IMR-90 (cell line): ENCODE results near the gene ATRAID. TPM values are rescaled to one million over a fixed set of nuclear protein-coding genes. Genes with fewer than 3 reads are reported as not detected.

ENCODE experiments used
- ATAC-seq: fragments of 200-7000 bp; cut with Tn5 transposase; 2 replicates; pipeline ENCODE4 v1.9.1; 2020; ENCODE audit warnings: low read depth, mild to moderate bottlenecking, moderate library complexity
- BruUV-seq: library from RNA; stranded (reverse); fragments of 400-500 nt; replicated peaks from 2 replicates; lab custom pipeline; 2021; lab: Mats Ljungman, UMichigan
- CTCF ChIA-PET: fragments of 300-600 bp; formaldehyde crosslinking; extraction: SDS; loops from one replicate; lab custom pipeline; 2021; ENCODE audit warnings: antibody characterized with exemption; lab: Yijun Ruan, JAX
- POLR2A ChIA-PET: fragments of 300-600 bp; sonication (Branson Sonifier 250); formaldehyde crosslinking; loops from one replicate; lab custom pipeline; 2022; ENCODE audit warnings: antibody characterized with exemption; ENCODE audit not compliant: unreplicated experiment; lab: Charles Lee
- DNase-seq: peaks from one replicate; pipeline ENCODE4 v3.0.0; 2013
- H2AFZ ChIP-seq: replicated peaks from 2 replicates; pipeline ENCODE3; 2013; ENCODE audit warnings: low read length, mild to moderate bottlenecking; ENCODE audit not compliant: poor library complexity
- H2AK5ac ChIP-seq: 2 replicates; pipeline ENCODE4 v1.6.1; 2013; ENCODE audit warnings: low read depth, low read length, inconsistent platforms
- H2AK9ac ChIP-seq: replicated peaks from 2 replicates; pipeline ENCODE3; 2013; ENCODE audit warnings: mild to moderate bottlenecking, low read depth, low read length, moderate library complexity; ENCODE audit not compliant: poor library complexity
- H2BK120ac ChIP-seq: 2 replicates; pipeline ENCODE4 v1.6.1; 2013; ENCODE audit warnings: low read depth, low read length, inconsistent platforms
- H2BK15ac ChIP-seq: 3 replicates; pipeline ENCODE4 v1.6.1; 2013; ENCODE audit warnings: low read depth, low read length, inconsistent platforms
- H2BK20ac ChIP-seq: 2 replicates; pipeline ENCODE4 v1.6.1; 2013; ENCODE audit warnings: low read depth, mild to moderate bottlenecking, inconsistent platforms, low read length, moderate library complexity
- H2BK5ac ChIP-seq: 2 replicates; pipeline ENCODE4 v1.6.1; 2013; ENCODE audit warnings: mild to moderate bottlenecking, low read depth, low read length, inconsistent platforms; ENCODE audit not compliant: poor library complexity, severe bottlenecking
- H3K14ac ChIP-seq: replicated peaks from 2 replicates; pipeline ENCODE4 v1.6.1; 2013; ENCODE audit warnings: low read depth, low read length, inconsistent platforms
- H3K18ac ChIP-seq: 2 replicates; pipeline ENCODE4 v1.6.1; 2013; ENCODE audit warnings: low read depth, low read length, control low read depth
- H3K23ac ChIP-seq: 2 replicates; pipeline ENCODE4 v1.6.1; 2013; ENCODE audit warnings: low read depth, low read length, inconsistent platforms
- H3K27ac ChIP-seq: 2 replicates; pipeline ENCODE4 v1.5.1; 2013; ENCODE audit warnings: mild to moderate bottlenecking, control low read depth, low read length; ENCODE audit not compliant: insufficient read depth
- H3K27me3 ChIP-seq: 2 replicates; pipeline ENCODE4 v1.6.1; 2013; ENCODE audit warnings: low read length; ENCODE audit not compliant: control insufficient read depth, insufficient read depth
- H3K36me3 ChIP-seq: 2 replicates; pipeline ENCODE4 v1.6.1; 2013; ENCODE audit warnings: low read length, mixed read lengths; ENCODE audit not compliant: control insufficient read depth, insufficient read depth
- H3K4ac ChIP-seq: 2 replicates; pipeline ENCODE4 v1.6.1; 2013; ENCODE audit warnings: low read depth, low read length, inconsistent platforms
- H3K4me1 ChIP-seq: 2 replicates; pipeline ENCODE4 v1.6.1; 2013; ENCODE audit warnings: low read length, mixed read lengths; ENCODE audit not compliant: control insufficient read depth, insufficient read depth
- H3K4me2 ChIP-seq: 2 replicates; pipeline ENCODE4 v1.6.1; 2013; ENCODE audit warnings: low read depth, mild to moderate bottlenecking, control low read depth, low read length, moderate library complexity
- H3K4me3 ChIP-seq: 2 replicates; pipeline ENCODE4 v1.5.1; 2013; ENCODE audit warnings: low read depth, mild to moderate bottlenecking, control low read depth, low read length, moderate library complexity; ENCODE audit not compliant: insufficient read depth
- H3K56ac ChIP-seq: 2 replicates; pipeline ENCODE4 v1.6.1; 2013; ENCODE audit warnings: low read length, inconsistent platforms; ENCODE audit not compliant: insufficient read depth; ENCODE audit errors: extremely low read depth
- H3K79me1 ChIP-seq, 2 experiments: 2 replicates each; pipeline ENCODE4 v1.6.1; 2013; ENCODE audit warnings: low read length in 2 of 2, inconsistent platforms in 1 of 2, low read depth in 1 of 2
- H3K9ac ChIP-seq: 2 replicates; pipeline ENCODE4 v1.6.1; 2013; ENCODE audit warnings: low read depth, low read length, control low read depth
- H3K9me1 ChIP-seq: 2 replicates; pipeline ENCODE4 v1.6.1; 2013; ENCODE audit warnings: low read length, inconsistent platforms; ENCODE audit not compliant: insufficient read depth
- H3K9me3 ChIP-seq: 2 replicates; pipeline ENCODE4 v1.6.1; 2013; ENCODE audit warnings: low read length; ENCODE audit not compliant: control insufficient read depth, insufficient read depth
- H4K20me1 ChIP-seq: 2 replicates; pipeline ENCODE4 v1.6.1; 2013; ENCODE audit warnings: low read length, inconsistent platforms; ENCODE audit not compliant: insufficient read depth
- H4K5ac ChIP-seq: 2 replicates; pipeline ENCODE4 v1.6.1; 2013; ENCODE audit warnings: mild to moderate bottlenecking, low read depth, low read length, control low read depth
- H4K8ac ChIP-seq, 2 experiments: 2 replicates each; pipeline ENCODE4 v1.6.1; 2013; ENCODE audit warnings: low read depth in 2 of 2, low read length in 2 of 2, control low read depth in 1 of 2, inconsistent platforms in 1 of 2
- H4K91ac ChIP-seq: 2 replicates; pipeline ENCODE4 v1.6.1; 2013; ENCODE audit warnings: low read depth, low read length, inconsistent platforms; ENCODE audit not compliant: insufficient read depth
- BHLHE40 ChIP-seq: fragments of 150-350 bp; IDR thresholded peaks from 2 replicates; pipeline ENCODE4 v1.6.1; 2016; ENCODE audit warnings: mild to moderate bottlenecking, low read depth, low read length
- CEBPB ChIP-seq: IDR thresholded peaks from 2 replicates; pipeline ENCODE4 v1.6.1; 2012; ENCODE audit warnings: low read depth, low read length, improper control_type of control experiment
- MAFK ChIP-seq: IDR thresholded peaks from 2 replicates; pipeline ENCODE4 v1.6.1; 2012; ENCODE audit warnings: low read depth, low read length, improper control_type of control experiment
- MAZ ChIP-seq: IDR thresholded peaks from 2 replicates; pipeline ENCODE4 v1.6.1; 2012; ENCODE audit warnings: low read depth, mild to moderate bottlenecking, low read length, improper control_type of control experiment, moderate library complexity, borderline replicate concordance
- MXI1 ChIP-seq: IDR thresholded peaks from 2 replicates; pipeline ENCODE4 v1.6.1; 2012; ENCODE audit warnings: low read depth, mild to moderate bottlenecking, low read length, moderate library complexity, borderline replicate concordance
- NFE2L2 ChIP-seq: fragments of 150-350 bp; IDR thresholded peaks from 2 replicates; pipeline ENCODE4 v1.6.1; 2016; ENCODE audit warnings: low read depth, mild to moderate bottlenecking, low read length
- POLR2A ChIP-seq: IDR thresholded peaks from 2 replicates; pipeline ENCODE4 v1.6.1; 2012; ENCODE audit warnings: mild to moderate bottlenecking, low read depth, low read length
- RAD21 ChIP-seq: IDR thresholded peaks from 2 replicates; pipeline ENCODE4 v1.6.1; 2012; ENCODE audit warnings: low read length, improper control_type of control experiment
- RCOR1 ChIP-seq: IDR thresholded peaks from 2 replicates; pipeline ENCODE4 v1.6.1; 2012; ENCODE audit warnings: mild to moderate bottlenecking, low read length, improper control_type of control experiment; ENCODE audit not compliant: insufficient replicate concordance
- RFX5 ChIP-seq: IDR thresholded peaks from 2 replicates; pipeline ENCODE4 v1.8.0; 2012; ENCODE audit warnings: low read depth, mild to moderate bottlenecking, low read length, moderate library complexity
- SMC3 ChIP-seq: fragments of 150-350 bp; IDR thresholded peaks from 2 replicates; pipeline ENCODE4 v1.6.1; 2016; ENCODE audit warnings: low read depth, mild to moderate bottlenecking, antibody characterized with exemption, low read length, moderate library complexity
- WGBS, 2 experiments: methylation state at CpG; one replicate each; pipeline versions ENCODE4 v1.1.5 to v1.1.7; 2013; ENCODE audit warnings: missing lambda C conversion rate in 2 of 2; ENCODE audit not compliant: insufficient read length in 1 of 2; ENCODE audit errors: extremely low coverage in 2 of 2; 5-methylcytosine and 5-hydroxymethylcytosine counted together
- dilution Hi-C: fragments of 300-500 bp; cut with HindIII; formaldehyde crosslinking; loops from one replicate; pipeline ENCODE4 v1.14.3; 2018; ENCODE audit warnings: low sequenced_read_pairs; ENCODE audit not compliant: unreplicated experiment
- in situ Hi-C: fragments of 300-500 bp; cut with MboI; formaldehyde crosslinking; loops from 3 replicates; pipeline ENCODE4 v1.14.3; 2019; ENCODE audit warnings: low sequenced_read_pairs, inconsistent platforms, mixed read lengths
- intact Hi-C: fragments of 100-400 bp; cut with micrococcal nuclease; formaldehyde crosslinking; loops from 2 replicates; pipeline ENCODE4 v1.10.0; 2022
- polyA plus RNA-seq, 3 experiments: library from polyadenylated mRNA; depleted of rRNA; stranded (reverse); fragments of >200 nt; gene quantifications; 2 replicates each; pipeline ENCODE4 v1.2.3, GENCODE V29; 2012; ENCODE audit warnings: low replicate concordance in 1 of 3
- total RNA-seq: library from RNA; depleted of rRNA; stranded (reverse); fragments of >200 nt; gene quantifications from 2 replicates; pipeline ENCODE4 v1.2.3, GENCODE V29; 2012
- TF ChIP-seq, protein P1 (sequence below): conservative IDR thresholded peaks from 2 replicates; pipeline ENCODE4 v1.5.1; 2012; ENCODE audit warnings: mild to moderate bottlenecking, low read depth, low read length, improper control_type of control experiment
- TF ChIP-seq, protein P2 (sequence below): fragments of 150-350 bp; IDR thresholded peaks from 2 replicates; pipeline ENCODE4 v1.6.1; 2017; ENCODE audit warnings: mild to moderate bottlenecking, antibody characterized with exemption, low read length, low read depth
- TF ChIP-seq, protein P3 (sequence below): fragments of 150-350 bp; IDR thresholded peaks from 2 replicates; pipeline ENCODE4 v1.6.1; 2016; ENCODE audit warnings: low read depth, mild to moderate bottlenecking, low read length, moderate library complexity, borderline replicate concordance

The ATRAID gene
- total and polyA plus RNA-seq, 2 of the 4 experiments (the other 2 are of a cell fraction): 138 to 173 TPM

DNA sequence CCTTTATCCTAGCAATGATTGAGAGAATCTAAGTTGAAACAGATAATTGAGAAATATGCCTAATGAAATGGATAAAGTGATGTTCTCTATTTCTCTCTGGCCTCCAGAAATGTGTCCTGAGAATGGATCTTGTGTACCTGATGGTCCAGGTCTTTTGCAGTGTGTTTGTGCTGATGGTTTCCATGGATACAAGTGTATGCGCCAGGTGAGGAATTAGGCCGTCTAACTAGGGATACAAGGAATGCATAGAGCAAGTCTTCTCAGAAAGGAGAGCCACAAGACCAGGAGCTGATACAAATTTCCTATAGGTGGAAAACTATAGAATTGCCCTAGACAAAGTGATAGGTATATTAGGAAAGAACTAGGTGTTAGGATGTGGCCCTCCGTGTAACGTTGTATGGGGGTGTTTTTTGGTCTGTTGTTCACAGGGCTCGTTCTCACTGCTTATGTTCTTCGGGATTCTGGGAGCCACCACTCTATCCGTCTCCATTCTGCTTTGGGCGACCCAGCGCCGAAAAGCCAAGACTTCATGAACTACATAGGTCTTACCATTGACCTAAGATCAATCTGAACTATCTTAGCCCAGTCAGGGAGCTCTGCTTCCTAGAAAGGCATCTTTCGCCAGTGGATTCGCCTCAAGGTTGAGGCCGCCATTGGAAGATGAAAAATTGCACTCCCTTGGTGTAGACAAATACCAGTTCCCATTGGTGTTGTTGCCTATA is 4.7 kb downstream of the ATRAID start:
- POLR2A ChIA-PET: no interaction called here
- DNase-seq: no peak
- 93% methylated on average over 6 of the region's 13 CpGs; no CpG with 5 or more reads in 1 of the 2 experiments for WGBS, 2 experiments
- H3K27ac ChIP-seq: peak overlapping the region; percentile 29; the same call in 1 of the 2 replicates
- dilution Hi-C loops: no loop called here
- H4K5ac ChIP-seq: peak overlapping the region; percentile 85
- peak overlapping the region; percentile 11 for H2BK5ac ChIP-seq
- peak overlapping the region; percentile 28; the same call in 1 of the 2 replicates for H3K56ac ChIP-seq
- peak overlapping the region; percentile 64 for H3K4me3 ChIP-seq
- H3K9me3 ChIP-seq: no peaks in the 10 kb centered on the region
- CTCF ChIA-PET: no interaction called here
- intact Hi-C loops: loop anchor here (2.0 kb wide), 1 partner anchor 118 kb away; no protein-coding TSS in a partner anchor
- 0 out of 2 replicates have a peak overlapping the region, but pooled peaks have one; percentile 25 for H3K18ac ChIP-seq
- H3K9me1 ChIP-seq: peaks cover 9% of the 10 kb centered on the region
- H3K4me2 ChIP-seq: peak overlapping the region; percentile 93
- no peaks in the 10 kb centered on the region for H3K27me3 ChIP-seq
- H3K23ac ChIP-seq: peak overlapping the region; percentile 52
- H3K14ac ChIP-seq: peak overlapping the region; percentile 87
- peaks cover 7% of the 10 kb centered on the region for H3K4me1 ChIP-seq
- peak overlapping the region; percentile 24; the same call in 1 of the 2 replicates for H2BK20ac ChIP-seq
- ATAC-seq: no peak
- peak overlapping the region; percentile 68 for H3K9ac ChIP-seq
- in situ Hi-C loops: no loop called here
- peak overlapping the region; percentile 88 for H2AFZ ChIP-seq
- H2BK120ac ChIP-seq: no peak overlapping the region
- H2BK15ac ChIP-seq: no peak overlapping the region
- H4K20me1 ChIP-seq: no peaks in the 10 kb centered on the region
- peak overlapping the region; percentile 92; the same call in 1 of the 2 replicates for H2AK5ac ChIP-seq
- H3K4ac ChIP-seq: peak overlapping the region; percentile 71
- H4K91ac ChIP-seq: peak overlapping the region; percentile 79
- peak overlapping the region; percentile 83 to 95 for H4K8ac ChIP-seq
- H3K79me1 ChIP-seq: peaks cover 35 to 62% of the 10 kb centered on the region in 2 experiments
- H2AK9ac ChIP-seq: peak overlapping the region; percentile 92
- H3K36me3 ChIP-seq: peaks cover 12% of the 10 kb centered on the region
- no TSS peak for BruUV-seq
- TF ChIP-seq CEBPB (no peak), MAZ (no peak), MAFK (no peak), MXI1 (no peak), RFX5 (no peak), NFE2L2 (no peak), RAD21 (no peak), SMC3 (no peak), BHLHE40 (no peak), POLR2A (no peak), RCOR1 (no peak)
- TF ChIP-seq, protein P1, sequence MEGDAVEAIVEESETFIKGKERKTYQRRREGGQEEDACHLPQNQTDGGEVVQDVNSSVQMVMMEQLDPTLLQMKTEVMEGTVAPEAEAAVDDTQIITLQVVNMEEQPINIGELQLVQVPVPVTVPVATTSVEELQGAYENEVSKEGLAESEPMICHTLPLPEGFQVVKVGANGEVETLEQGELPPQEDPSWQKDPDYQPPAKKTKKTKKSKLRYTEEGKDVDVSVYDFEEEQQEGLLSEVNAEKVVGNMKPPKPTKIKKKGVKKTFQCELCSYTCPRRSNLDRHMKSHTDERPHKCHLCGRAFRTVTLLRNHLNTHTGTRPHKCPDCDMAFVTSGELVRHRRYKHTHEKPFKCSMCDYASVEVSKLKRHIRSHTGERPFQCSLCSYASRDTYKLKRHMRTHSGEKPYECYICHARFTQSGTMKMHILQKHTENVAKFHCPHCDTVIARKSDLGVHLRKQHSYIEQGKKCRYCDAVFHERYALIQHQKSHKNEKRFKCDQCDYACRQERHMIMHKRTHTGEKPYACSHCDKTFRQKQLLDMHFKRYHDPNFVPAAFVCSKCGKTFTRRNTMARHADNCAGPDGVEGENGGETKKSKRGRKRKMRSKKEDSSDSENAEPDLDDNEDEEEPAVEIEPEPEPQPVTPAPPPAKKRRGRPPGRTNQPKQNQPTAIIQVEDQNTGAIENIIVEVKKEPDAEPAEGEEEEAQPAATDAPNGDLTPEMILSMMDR: no peak
- TF ChIP-seq, protein P2, sequence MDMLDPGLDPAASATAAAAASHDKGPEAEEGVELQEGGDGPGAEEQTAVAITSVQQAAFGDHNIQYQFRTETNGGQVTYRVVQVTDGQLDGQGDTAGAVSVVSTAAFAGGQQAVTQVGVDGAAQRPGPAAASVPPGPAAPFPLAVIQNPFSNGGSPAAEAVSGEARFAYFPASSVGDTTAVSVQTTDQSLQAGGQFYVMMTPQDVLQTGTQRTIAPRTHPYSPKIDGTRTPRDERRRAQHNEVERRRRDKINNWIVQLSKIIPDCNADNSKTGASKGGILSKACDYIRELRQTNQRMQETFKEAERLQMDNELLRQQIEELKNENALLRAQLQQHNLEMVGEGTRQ: no peak
- TF ChIP-seq, protein P3, sequence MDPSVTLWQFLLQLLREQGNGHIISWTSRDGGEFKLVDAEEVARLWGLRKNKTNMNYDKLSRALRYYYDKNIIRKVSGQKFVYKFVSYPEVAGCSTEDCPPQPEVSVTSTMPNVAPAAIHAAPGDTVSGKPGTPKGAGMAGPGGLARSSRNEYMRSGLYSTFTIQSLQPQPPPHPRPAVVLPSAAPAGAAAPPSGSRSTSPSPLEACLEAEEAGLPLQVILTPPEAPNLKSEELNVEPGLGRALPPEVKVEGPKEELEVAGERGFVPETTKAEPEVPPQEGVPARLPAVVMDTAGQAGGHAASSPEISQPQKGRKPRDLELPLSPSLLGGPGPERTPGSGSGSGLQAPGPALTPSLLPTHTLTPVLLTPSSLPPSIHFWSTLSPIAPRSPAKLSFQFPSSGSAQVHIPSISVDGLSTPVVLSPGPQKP: no peak
